ENCODE data around the gene SLFN14. TPM values are rescaled to one million over a fixed set of nuclear protein-coding genes. Genes with fewer than 3 reads are reported as not detected.

The SLFN14 gene
- total RNA-seq, 4 donors from 2014 or later, result not detected

DNA sequence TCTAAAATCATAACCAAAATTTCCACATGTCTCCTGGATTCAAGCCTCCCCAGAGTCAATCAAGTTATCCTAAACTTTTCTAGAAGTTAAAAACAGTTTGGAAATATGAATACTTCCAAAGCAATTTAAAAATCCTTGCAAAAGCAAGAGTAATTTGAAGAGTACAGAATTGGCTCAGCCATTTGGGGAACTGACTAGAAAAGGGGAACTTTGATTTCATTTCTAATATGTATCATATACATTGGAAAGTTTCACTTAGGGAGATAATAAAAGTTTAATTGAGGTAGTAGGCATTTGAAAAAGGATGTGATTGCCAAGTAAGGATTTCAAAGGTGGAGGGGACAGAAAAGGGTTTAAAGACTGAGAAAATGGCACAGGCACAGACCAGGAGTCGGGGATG lies 14.1 kb downstream of the SLFN14 start:
- ATAC-seq (ENCODE audit: low FRiP score) (no peak), DNase-seq (ENCODE audit: low spot score) (no peak)
- TF ChIP-seq, protein P1, sequence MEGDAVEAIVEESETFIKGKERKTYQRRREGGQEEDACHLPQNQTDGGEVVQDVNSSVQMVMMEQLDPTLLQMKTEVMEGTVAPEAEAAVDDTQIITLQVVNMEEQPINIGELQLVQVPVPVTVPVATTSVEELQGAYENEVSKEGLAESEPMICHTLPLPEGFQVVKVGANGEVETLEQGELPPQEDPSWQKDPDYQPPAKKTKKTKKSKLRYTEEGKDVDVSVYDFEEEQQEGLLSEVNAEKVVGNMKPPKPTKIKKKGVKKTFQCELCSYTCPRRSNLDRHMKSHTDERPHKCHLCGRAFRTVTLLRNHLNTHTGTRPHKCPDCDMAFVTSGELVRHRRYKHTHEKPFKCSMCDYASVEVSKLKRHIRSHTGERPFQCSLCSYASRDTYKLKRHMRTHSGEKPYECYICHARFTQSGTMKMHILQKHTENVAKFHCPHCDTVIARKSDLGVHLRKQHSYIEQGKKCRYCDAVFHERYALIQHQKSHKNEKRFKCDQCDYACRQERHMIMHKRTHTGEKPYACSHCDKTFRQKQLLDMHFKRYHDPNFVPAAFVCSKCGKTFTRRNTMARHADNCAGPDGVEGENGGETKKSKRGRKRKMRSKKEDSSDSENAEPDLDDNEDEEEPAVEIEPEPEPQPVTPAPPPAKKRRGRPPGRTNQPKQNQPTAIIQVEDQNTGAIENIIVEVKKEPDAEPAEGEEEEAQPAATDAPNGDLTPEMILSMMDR (IDR thresholded peaks at IDR 0.05), result no peak

DNA sequence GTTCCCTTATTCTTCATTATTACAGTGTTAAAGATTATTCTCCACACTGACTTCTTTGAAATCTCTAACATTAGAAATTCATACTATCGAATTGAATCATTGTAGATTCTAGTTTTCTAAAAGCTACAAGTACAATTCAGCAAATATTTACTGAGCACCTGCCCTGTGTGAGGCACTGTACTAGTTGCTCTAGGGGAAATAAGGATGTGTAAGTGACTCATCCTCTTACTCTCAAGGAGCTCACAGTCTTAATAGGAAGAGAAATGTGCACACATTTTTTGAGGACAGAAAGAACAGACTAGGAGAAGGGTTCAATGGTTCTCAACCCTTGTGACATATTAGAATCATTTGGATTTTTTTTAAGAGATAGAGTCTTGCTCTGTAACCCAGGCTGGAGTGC lies 15.5 kb downstream of the SLFN14 start:
- no peak for ATAC-seq (ENCODE audit: low FRiP score)
- no peak for DNase-seq (ENCODE audit: low spot score)
- TF ChIP-seq, protein P1 (IDR thresholded peaks at IDR 0.05), result no peak

DNA sequence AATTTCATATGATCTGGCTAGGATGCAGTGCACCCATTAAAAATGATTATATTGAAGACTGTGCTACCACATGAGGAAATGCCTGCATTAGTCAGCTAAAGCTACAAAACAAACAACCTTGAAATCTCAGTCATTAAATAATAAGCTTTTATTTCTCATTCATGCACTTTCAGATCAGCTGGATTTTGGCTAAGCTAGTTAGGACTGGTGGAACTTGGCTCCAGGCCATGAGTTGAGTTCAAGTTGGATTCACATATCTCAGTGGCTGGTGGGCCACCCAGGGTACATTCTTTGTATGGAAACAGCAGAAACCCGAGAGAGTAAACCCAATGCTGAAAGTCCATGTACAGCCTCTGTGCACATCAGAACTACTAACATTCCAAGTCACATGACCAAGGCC lies 16.8 kb downstream of the SLFN14 start:
- ATAC-seq (ENCODE audit: low FRiP score) (no peak), DNase-seq (ENCODE audit: low spot score) (no peak)

DNA sequence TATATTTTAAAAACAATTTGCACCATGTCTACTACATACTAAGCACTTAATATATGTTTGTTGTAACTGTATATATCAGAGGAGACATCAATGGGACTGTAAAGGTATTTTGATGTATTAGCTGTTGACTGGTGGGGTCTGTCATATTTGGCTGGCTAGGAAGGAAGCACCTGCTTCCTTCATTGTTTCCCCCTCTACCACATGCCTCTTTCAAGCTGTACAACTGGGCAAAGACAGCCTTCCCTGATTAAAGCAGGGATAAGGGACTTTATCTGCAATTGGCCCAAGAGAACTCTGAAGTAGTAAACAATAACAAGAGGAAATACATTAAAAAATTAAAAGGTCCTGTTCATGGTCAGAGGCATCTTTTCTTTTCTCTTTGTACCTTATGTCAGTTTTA lies 17.6 kb downstream of the SLFN14 start:
- TF ChIP-seq, protein P1 (IDR thresholded peaks at IDR 0.05), result no peak
- ATAC-seq (ENCODE audit: low FRiP score) (no peak), DNase-seq (ENCODE audit: low spot score) (no peak)

More for the DNA sequence above, 16.8 kb downstream of the SLFN14 start:
- TF ChIP-seq, protein P1 (IDR thresholded peaks at IDR 0.05), result no peak

DNA sequence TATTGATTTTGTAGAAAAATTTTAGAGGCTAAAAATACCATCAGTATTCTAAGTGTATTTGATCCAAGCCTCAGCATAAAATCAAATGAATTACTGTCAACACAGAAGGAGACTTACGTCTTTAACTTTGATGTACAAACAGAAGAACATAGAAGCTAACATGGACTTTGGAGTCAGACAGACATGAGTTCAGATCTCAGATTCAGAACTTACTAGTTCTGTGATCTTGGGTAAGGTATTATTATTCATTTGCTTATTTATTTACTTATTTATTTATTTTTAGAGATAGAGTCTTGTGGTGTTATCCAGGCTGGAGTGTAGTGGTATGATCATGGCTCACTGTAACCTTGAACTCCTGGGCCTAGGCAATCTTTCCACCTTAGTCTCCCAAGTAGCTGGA lies 19.2 kb downstream of the SLFN14 start:
- TF ChIP-seq, protein P1 (IDR thresholded peaks at IDR 0.05), result no peak
- ATAC-seq (ENCODE audit: low FRiP score) (no peak), DNase-seq (ENCODE audit: low spot score) (no peak)

DNA sequence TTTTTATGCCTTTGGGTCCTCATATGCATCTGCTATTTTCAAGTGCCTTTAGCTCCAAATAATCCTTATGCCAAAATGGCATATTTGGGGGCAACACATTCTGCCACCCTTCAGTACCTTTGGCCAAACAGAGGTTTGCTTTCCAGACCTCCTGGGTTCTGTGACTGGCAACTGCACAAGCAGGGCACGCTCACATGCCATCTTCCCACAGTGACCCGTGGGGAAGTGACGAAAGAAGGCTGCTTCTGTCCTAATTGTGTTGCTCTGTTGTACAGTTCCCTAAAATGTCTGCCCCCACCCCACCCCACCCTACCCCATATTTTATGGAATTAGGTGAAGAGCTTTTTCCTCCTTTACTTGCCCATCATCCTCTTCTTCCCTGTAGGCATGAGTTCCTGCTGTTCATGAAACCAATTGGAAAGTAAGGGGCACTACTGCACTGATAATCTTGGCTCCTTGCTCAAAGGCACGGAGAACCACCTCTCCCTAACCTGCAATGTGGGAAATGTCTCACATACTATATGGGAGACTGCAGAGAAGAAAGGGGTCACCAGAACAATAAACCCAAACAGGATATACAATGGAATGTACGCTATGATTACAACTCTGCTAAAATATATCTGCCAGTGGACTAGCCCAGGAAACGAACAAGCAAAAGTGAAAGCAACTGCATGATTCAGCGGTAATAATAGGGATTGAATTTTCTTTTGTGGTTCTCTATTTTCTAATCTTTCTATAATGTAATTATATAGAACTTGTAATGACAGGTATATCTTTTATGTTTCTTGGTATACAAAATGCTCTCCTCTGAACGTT lies 19.8 kb downstream of the SLFN14 start:
- DNase-seq (ENCODE audit: low spot score) (no peak), ATAC-seq (ENCODE audit: low FRiP score) (peak; percentile 31)
- TF ChIP-seq, protein P1 (IDR thresholded peaks at IDR 0.05), result no peak

DNA sequence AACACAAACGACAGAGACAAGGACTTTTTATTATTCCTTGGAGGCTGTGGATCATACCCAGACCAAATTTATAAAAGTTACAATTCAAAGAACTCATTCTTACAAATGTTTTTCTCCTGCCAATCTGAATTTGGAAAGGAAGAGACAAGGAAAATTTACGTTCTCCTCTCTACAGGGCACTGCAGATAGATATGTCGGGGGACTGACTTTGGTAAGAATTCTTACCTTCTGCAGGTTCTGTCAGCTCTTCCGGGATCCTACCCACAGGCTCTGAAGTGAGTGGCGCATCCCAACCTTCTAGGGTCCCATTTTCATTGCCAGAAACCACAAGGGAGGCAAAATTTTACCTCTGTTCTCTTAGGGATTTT lies 21.0 kb downstream of the SLFN14 start:
- TF ChIP-seq, protein P1 (IDR thresholded peaks at IDR 0.05), result no peak
- ATAC-seq (ENCODE audit: low FRiP score) (no peak), DNase-seq (ENCODE audit: low spot score) (no peak)
